Esophagus squamous epithelium (tissue), 4 donors: ENCODE data around the gene MRC2.

Experiments used
- CTCF ChIP-seq, 6 experiments: fragments of 450-650 bp in 4 of 6; fragments of 200-600 bp in 2 of 6; sonication (generic) in 2 of 6; IDR thresholded peaks; one replicate each; pipeline ENCODE4 v1.5.1; 2016 to 2019; ENCODE audit warnings: antibody characterized with exemption in 6 of 6, mild to moderate bottlenecking in 4 of 6, moderate library complexity in 4 of 6
- POLR2A ChIP-seq, 4 donors: fragments of 450-650 bp; IDR thresholded peaks; one replicate each; pipeline ENCODE4 v1.6.1; 2017; ENCODE audit warnings: antibody characterized with exemption in 4 of 4, mild to moderate bottlenecking in 4 of 4, moderate library complexity in 3 of 4

GRCh38 chr17:62649570-62649969 lies 22.1 kb downstream of the MRC2 start:
- TF ChIP-seq CTCF (IDR thresholded peaks at IDR 0.05) (no peak), POLR2A (IDR thresholded peaks at IDR 0.05) (no peak)
